Spleen (tissue), 7 donors: ENCODE measurements around the gene EIF2B1.

Source experiments
- POLR2A ChIP-seq, 3 donors: fragments of 450-650 bp; IDR thresholded peaks; one replicate each; pipeline ENCODE4 v1.5.1; 2017; ENCODE audit warnings: antibody characterized with exemption in 3 of 3, mild to moderate bottlenecking in 1 of 3
- POLR2AphosphoS5 ChIP-seq, 3 donors: sonication (generic); formaldehyde crosslinking; IDR thresholded peaks; one replicate each; pipeline ENCODE4 v1.5.1; 2017; ENCODE audit warnings: antibody characterized with exemption in 3 of 3
- TF ChIP-seq, protein P1 (sequence below), 11 experiments: fragments of 200-600 bp in 7 of 11; fragments of 450-650 bp in 4 of 11; sonication (generic) in 4 of 11; IDR thresholded peaks in 8 of 11; conservative IDR thresholded peaks in 3 of 11; 1 replicate in 7 of 11; 2 replicates in 4 of 11; pipeline versions ENCODE4 v1.4.0 to v1.8.0; 2016 to 2021; ENCODE audit warnings: antibody characterized with exemption in 11 of 11, inconsistent platforms in 4 of 11, mild to moderate bottlenecking in 1 of 11
- donor health status: DM: no; HTN: no; CAD: no; lungs with moderate emphysema.
- donor health status: DM: no; HTN: no; CAD: no.
- donor health status: DM: no; HTN: no; CAD: no.

DNA sequence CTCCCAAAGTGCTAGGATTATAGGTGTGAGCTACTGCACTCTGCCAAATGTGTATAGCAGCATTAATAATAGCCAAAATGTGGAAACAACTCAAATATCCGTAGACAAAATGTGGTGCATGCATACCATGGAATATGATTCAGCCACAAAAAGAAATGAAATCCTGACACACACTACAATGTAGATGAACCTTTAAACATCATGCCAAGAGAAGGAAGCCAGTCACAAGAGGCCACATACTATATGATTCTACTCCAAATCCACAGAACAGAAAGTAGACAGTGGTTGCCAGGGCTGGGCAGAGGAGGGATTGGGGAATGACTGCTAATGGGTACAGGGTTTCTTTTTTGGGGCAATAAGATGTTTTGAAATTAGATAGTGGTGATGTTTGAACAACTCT is 56.9 kb downstream of the EIF2B1 start:
- TF ChIP-seq POLR2A (IDR thresholded peaks at IDR 0.05) (no peak), POLR2AphosphoS5 (IDR thresholded peaks at IDR 0.05) (no peak)
- TF ChIP-seq, protein P1, sequence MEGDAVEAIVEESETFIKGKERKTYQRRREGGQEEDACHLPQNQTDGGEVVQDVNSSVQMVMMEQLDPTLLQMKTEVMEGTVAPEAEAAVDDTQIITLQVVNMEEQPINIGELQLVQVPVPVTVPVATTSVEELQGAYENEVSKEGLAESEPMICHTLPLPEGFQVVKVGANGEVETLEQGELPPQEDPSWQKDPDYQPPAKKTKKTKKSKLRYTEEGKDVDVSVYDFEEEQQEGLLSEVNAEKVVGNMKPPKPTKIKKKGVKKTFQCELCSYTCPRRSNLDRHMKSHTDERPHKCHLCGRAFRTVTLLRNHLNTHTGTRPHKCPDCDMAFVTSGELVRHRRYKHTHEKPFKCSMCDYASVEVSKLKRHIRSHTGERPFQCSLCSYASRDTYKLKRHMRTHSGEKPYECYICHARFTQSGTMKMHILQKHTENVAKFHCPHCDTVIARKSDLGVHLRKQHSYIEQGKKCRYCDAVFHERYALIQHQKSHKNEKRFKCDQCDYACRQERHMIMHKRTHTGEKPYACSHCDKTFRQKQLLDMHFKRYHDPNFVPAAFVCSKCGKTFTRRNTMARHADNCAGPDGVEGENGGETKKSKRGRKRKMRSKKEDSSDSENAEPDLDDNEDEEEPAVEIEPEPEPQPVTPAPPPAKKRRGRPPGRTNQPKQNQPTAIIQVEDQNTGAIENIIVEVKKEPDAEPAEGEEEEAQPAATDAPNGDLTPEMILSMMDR (IDR thresholded peaks at IDR 0.05 in 8 of 11, conservative IDR thresholded peaks at IDR 0.05 in 3 of 11), result no peak
